Measurements from ENCODE around the gene ZNF497. TPM values are rescaled to one million over a fixed set of nuclear protein-coding genes. Genes with fewer than 3 reads are reported as not detected.

The ZNF497 gene
- total RNA-seq, 1 experiment from 2014 or later = 1.7 TPM

GRCh38 chr19:58304748-58305064, 57.8 kb downstream of the ZNF497 start (continued):
- TF ChIP-seq HMGA2 (CRISPR knock-in tag; IDR thresholded peaks at IDR 0.05) (no peak), ATF3 (CRISPR knock-in tag; conservative IDR thresholded peaks at IDR 0.05) (no peak), MXD4 (CRISPR knock-in tag; IDR thresholded peaks at IDR 0.05; ENCODE audit: borderline replicate concordance) (no peak)

Small RNA genes within 50 kb of the gene (microRNA-seq; reads per million reads assigned to microRNA genes)
- gene MIR4754 (ENCODE audit: borderline number of aligned reads) (1.0 reads per million), gene MIR6806 (ENCODE audit: borderline number of aligned reads) (not detected)

Other genes starting within 250 kb of the ZNF497 start
- gene ZNF329, start 212.0 kb downstream of the ZNF497 start, total RNA-seq (2021) = 16.3 to 18.3 TPM (median 16.5 TPM) in 3 replicates
- 25.4 to 28.8 TPM (median 27.5 TPM) in 3 replicates for gene ZNF274, start 179.7 kb downstream of the ZNF497 start, total RNA-seq (2021)
- gene ZNF544, start 133.8 kb downstream of the ZNF497 start, total RNA-seq (2021) = 52.8 to 63.8 TPM (median 59.2 TPM) in 3 replicates
- 18.8 to 19.1 TPM (median 18.9 TPM) in 3 replicates for gene ZNF8, start 83.8 kb downstream of the ZNF497 start, total RNA-seq (2021)
- gene ERVK3-1, start 57.4 kb downstream of the ZNF497 start, total RNA-seq (2021) = 23.1 to 26.0 TPM (median 24.0 TPM) in 3 replicates
- 3.2 TPM in 3 replicates for gene ZSCAN22, start 35.8 kb downstream of the ZNF497 start, total RNA-seq (2021)
- 22.6 to 24.3 TPM (median 23.4 TPM) in 3 replicates for gene A1BG, start 9.3 kb downstream of the ZNF497 start, total RNA-seq (2021)
- gene ZNF837, start 18.3 kb upstream of the ZNF497 start, total RNA-seq (2021) = 3.4 to 4.9 TPM (median 4.6 TPM) in 3 replicates
- gene RPS5, start 24.5 kb upstream of the ZNF497 start, total RNA-seq (2021) = 1,498 to 1,502 TPM (median 1,501 TPM) in 3 replicates
- 1.1 to 1.8 TPM (median 1.5 TPM) in 3 replicates for gene RNF225, start 32.9 kb upstream of the ZNF497 start, total RNA-seq (2021)
- gene ZNF584, start 45.9 kb upstream of the ZNF497 start, total RNA-seq (2021) = 6.6 to 6.8 TPM (median 6.8 TPM) in 3 replicates
- gene ZNF132, start 77.4 kb upstream of the ZNF497 start, total RNA-seq (2021) = 2.3 to 2.7 TPM (median 2.6 TPM) in 3 replicates
- gene ZNF324B, start 88.9 kb upstream of the ZNF497 start, total RNA-seq (2021) = 3.3 to 4.0 TPM (median 3.4 TPM) in 3 replicates
- gene ZNF324, start 104.3 kb upstream of the ZNF497 start, total RNA-seq (2021) = 5.1 to 5.9 TPM (median 5.7 TPM) in 3 replicates
- 5.0 to 6.5 TPM (median 6.0 TPM) in 3 replicates for gene ZNF446, start 113.6 kb upstream of the ZNF497 start, total RNA-seq (2021)
- 18.8 to 22.0 TPM (median 21.9 TPM) in 3 replicates for gene SLC27A5, start 149.2 kb upstream of the ZNF497 start, total RNA-seq (2021)
- 17.0 to 19.7 TPM (median 18.0 TPM) in 3 replicates for gene ZBTB45, start 157.1 kb upstream of the ZNF497 start, total RNA-seq (2021)
- 1,095 to 1,221 TPM (median 1,108 TPM) in 3 replicates for gene TRIM28, start 181.3 kb upstream of the ZNF497 start, total RNA-seq (2021)
- gene CHMP2A, start 192.4 kb upstream of the ZNF497 start, total RNA-seq (2021) = 109 to 126 TPM (median 119 TPM) in 3 replicates
- 93.7 to 105 TPM (median 97.1 TPM) in 3 replicates for gene UBE2M, start 195.9 kb upstream of the ZNF497 start, total RNA-seq (2021)
- 22.2 to 26.2 TPM (median 23.9 TPM) in 3 replicates for gene MZF1, start 210.6 kb upstream of the ZNF497 start, total RNA-seq (2021)